ENCODE results near the gene SPRED2. TPM values are rescaled to one million over a fixed set of nuclear protein-coding genes. Genes with fewer than 3 reads are reported as not detected.

SPRED2 gene
- polyA plus RNA-seq, 1 donor from 2014 or later: 5.3 TPM

DNA sequence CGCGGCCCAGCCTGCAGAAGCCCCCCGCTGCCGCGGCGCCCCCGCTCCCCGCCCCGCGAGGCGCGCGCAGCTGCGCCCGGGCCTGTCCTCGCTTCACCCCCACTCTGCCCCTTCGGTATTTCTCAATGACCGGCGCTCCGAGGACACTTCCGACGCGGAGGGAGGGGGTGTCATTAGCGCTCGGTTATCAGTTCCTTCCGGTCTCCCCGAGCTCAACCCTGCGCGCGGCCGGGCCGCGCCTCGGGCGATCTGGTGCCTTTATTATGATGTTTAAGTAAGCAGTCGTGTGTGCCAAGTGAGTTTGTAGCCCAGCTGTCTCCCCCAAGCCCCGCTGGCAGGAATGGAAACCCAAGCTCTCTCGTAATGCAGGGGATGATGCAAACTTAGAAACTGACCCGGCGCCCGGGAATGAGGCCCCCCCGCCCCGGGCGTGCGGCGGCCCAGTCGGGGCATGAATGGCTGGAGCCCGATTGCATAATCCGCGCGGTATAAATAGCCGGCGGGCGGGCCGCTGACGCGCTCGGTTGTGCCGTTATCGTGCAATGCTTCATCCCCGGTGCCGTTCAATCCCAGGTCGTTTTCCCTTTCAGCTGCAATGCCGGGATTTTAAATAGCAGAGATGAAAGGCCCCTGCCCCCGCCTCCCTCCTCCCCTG is 3.9 kb upstream of the SPRED2 start:
- H3F3A ChIP-seq (ENCODE audit: insufficient read depth, low read length, poor library complexity, severe bottlenecking): peaks cover 7% of the 10 kb centered on the region
- no peaks in the 10 kb centered on the region for H3K36me3 ChIP-seq (ENCODE audit: insufficient read depth, low read length)
- peak overlapping the region; percentile 95 for H3K9ac ChIP-seq (ENCODE audit: low read length)
- peak overlapping the region; percentile 88 for H3K4me3 ChIP-seq (ENCODE audit: low read length)
- no peaks in the 10 kb centered on the region for H3K9me2 ChIP-seq (ENCODE audit: insufficient read depth, low read length)
- H3K4me2 ChIP-seq (ENCODE audit: low read length): peak overlapping the region; percentile 37
- no peaks in the 10 kb centered on the region for H3K27me3 ChIP-seq (ENCODE audit: insufficient read depth, low read depth, low read length)
- no peaks in the 10 kb centered on the region for H3K9me3 ChIP-seq (ENCODE audit: low read length)
- H4K20me1 ChIP-seq (ENCODE audit: insufficient read depth): no peaks in the 10 kb centered on the region
- peak overlapping the region; percentile 94 for H2AFZ ChIP-seq (ENCODE audit: low read depth, low read length)
- H3K79me2 ChIP-seq (replicated peaks; ENCODE audit: insufficient read depth, low read length): no peaks in the 10 kb centered on the region
- peak; percentile 38 for TF ChIP-seq MXI1 (conservative IDR thresholded peaks at IDR 0.05; ENCODE audit: poor library complexity, severe bottlenecking)
- TF ChIP-seq, protein P1, sequence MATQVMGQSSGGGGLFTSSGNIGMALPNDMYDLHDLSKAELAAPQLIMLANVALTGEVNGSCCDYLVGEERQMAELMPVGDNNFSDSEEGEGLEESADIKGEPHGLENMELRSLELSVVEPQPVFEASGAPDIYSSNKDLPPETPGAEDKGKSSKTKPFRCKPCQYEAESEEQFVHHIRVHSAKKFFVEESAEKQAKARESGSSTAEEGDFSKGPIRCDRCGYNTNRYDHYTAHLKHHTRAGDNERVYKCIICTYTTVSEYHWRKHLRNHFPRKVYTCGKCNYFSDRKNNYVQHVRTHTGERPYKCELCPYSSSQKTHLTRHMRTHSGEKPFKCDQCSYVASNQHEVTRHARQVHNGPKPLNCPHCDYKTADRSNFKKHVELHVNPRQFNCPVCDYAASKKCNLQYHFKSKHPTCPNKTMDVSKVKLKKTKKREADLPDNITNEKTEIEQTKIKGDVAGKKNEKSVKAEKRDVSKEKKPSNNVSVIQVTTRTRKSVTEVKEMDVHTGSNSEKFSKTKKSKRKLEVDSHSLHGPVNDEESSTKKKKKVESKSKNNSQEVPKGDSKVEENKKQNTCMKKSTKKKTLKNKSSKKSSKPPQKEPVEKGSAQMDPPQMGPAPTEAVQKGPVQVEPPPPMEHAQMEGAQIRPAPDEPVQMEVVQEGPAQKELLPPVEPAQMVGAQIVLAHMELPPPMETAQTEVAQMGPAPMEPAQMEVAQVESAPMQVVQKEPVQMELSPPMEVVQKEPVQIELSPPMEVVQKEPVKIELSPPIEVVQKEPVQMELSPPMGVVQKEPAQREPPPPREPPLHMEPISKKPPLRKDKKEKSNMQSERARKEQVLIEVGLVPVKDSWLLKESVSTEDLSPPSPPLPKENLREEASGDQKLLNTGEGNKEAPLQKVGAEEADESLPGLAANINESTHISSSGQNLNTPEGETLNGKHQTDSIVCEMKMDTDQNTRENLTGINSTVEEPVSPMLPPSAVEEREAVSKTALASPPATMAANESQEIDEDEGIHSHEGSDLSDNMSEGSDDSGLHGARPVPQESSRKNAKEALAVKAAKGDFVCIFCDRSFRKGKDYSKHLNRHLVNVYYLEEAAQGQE (IDR thresholded peaks at IDR 0.05; ENCODE audit: borderline replicate concordance): peak; percentile 23
- peak; percentile 75 for TF ChIP-seq POLR2AphosphoS5 (IDR thresholded peaks at IDR 0.05)
- no peak for TF ChIP-seq SMC3 (conservative IDR thresholded peaks at IDR 0.05; ENCODE audit: poor library complexity)
- peak overlapping the region; percentile 97 for H3K27ac ChIP-seq (ENCODE audit: low read length)

DNA sequence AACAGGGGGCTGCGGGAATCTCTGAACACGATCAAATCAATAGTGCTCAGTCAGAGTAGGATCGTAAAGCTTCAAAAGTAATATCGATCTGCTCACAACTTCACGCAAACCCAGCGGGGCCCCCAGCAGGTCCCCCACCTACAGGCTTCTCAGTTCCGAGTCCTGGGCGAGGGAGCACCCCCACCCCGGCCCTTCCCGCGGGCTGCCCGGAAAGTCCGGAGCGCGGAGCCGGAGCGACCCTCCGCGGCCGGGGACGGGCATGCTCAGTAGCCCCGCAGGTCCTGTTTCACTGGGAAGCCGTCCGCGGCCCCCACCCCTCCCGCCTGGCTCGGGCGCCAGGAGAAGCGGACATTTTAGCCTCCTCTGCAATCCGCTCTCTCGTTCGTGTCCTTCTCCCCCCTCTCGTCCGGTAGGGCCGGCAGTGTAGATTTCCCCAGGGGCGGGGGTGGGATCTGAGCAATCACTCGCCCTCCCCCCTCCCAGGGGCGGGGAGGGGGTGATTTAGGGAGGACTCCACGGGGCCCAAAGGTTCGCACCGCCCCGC is 3.3 kb upstream of the SPRED2 start:
- TF ChIP-seq, protein P2, sequence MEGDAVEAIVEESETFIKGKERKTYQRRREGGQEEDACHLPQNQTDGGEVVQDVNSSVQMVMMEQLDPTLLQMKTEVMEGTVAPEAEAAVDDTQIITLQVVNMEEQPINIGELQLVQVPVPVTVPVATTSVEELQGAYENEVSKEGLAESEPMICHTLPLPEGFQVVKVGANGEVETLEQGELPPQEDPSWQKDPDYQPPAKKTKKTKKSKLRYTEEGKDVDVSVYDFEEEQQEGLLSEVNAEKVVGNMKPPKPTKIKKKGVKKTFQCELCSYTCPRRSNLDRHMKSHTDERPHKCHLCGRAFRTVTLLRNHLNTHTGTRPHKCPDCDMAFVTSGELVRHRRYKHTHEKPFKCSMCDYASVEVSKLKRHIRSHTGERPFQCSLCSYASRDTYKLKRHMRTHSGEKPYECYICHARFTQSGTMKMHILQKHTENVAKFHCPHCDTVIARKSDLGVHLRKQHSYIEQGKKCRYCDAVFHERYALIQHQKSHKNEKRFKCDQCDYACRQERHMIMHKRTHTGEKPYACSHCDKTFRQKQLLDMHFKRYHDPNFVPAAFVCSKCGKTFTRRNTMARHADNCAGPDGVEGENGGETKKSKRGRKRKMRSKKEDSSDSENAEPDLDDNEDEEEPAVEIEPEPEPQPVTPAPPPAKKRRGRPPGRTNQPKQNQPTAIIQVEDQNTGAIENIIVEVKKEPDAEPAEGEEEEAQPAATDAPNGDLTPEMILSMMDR (IDR thresholded peaks at IDR 0.05; ENCODE audit: poor library complexity, severe bottlenecking): no peak
- TF ChIP-seq TAF1 (IDR thresholded peaks at IDR 0.05; ENCODE audit: low read depth): peak; percentile 62
- TF ChIP-seq EP300 (conservative IDR thresholded peaks at IDR 0.05; ENCODE audit: poor library complexity, severe bottlenecking): no peak
- TF ChIP-seq, protein P1 (IDR thresholded peaks at IDR 0.05; ENCODE audit: borderline replicate concordance): peak; percentile 69
- no peak for TF ChIP-seq EZH2 (IDR thresholded peaks at IDR 0.05; ENCODE audit: borderline replicate concordance, insufficient read depth, low read length, poor library complexity, severe bottlenecking)
- peak; percentile 18 for TF ChIP-seq RAD21 (conservative IDR thresholded peaks at IDR 0.05)
- peak; percentile 78 for TF ChIP-seq POLR2AphosphoS5 (IDR thresholded peaks at IDR 0.05)
- Histone ChIP-seq H2AFZ (ENCODE audit: low read depth, low read length) (peak overlapping the region; percentile 94), H3K27ac (ENCODE audit: low read length) (peak overlapping the region; percentile 97)

More for the DNA sequence above, 3.3 kb upstream of the SPRED2 start:
- H4K20me1 ChIP-seq (ENCODE audit: insufficient read depth): no peaks in the 10 kb centered on the region
- H3K9me3 ChIP-seq (ENCODE audit: low read length): no peaks in the 10 kb centered on the region
- no peaks in the 10 kb centered on the region for H3K9me2 ChIP-seq (ENCODE audit: insufficient read depth, low read length)
- H3K9ac ChIP-seq (ENCODE audit: low read length): peak overlapping the region; percentile 95
- no peaks in the 10 kb centered on the region for H3K79me2 ChIP-seq (replicated peaks; ENCODE audit: insufficient read depth, low read length)
- peaks cover 7% of the 10 kb centered on the region for H3F3A ChIP-seq (ENCODE audit: insufficient read depth, low read length, poor library complexity, severe bottlenecking)
- no peaks in the 10 kb centered on the region for H3K27me3 ChIP-seq (ENCODE audit: insufficient read depth, low read depth, low read length)
- H3K36me3 ChIP-seq (ENCODE audit: insufficient read depth, low read length): no peaks in the 10 kb centered on the region
- H3K4me3 ChIP-seq (ENCODE audit: low read length): peak overlapping the region; percentile 88
- no peak overlapping the region for H3K4me2 ChIP-seq (ENCODE audit: low read length)
